PC-3 (cell line): ENCODE results near the gene KDM3A. TPM values are rescaled to one million over a fixed set of nuclear protein-coding genes. Genes with fewer than 3 reads are reported as not detected.
"Not testable (repeated sequence)": the region's sequence is repeated elsewhere in the genome, so short reads cannot be mapped to it uniquely, and the experiment has no call there.

Source experiments
- ATAC-seq: fragments of 200-7000 bp; cut with Tn5 transposase; 2 replicates; pipeline ENCODE4 v1.9.1; 2020; ENCODE audit warnings: mild to moderate bottlenecking, moderate library complexity
- BruUV-seq: library from RNA; stranded (reverse); fragments of 400-500 nt; replicated peaks from 2 replicates; lab custom pipeline; 2021; lab: Mats Ljungman, UMichigan
- CTCF ChIA-PET: fragments of 300-600 bp; sonication (Branson Sonifier 250); formaldehyde crosslinking; loops from one replicate; lab custom pipeline; 2022; ENCODE audit warnings: antibody characterized with exemption; lab: Charles Lee
- POLR2A ChIA-PET: fragments of 300-600 bp; sonication (Branson Sonifier 250); formaldehyde crosslinking; loops from one replicate; lab custom pipeline; 2022; ENCODE audit warnings: antibody characterized with exemption; ENCODE audit not compliant: unreplicated experiment; lab: Charles Lee
- DNase-seq: peaks from one replicate; pipeline ENCODE4 v3.0.0-alpha.2; 2015
- H2AFZ ChIP-seq: fragments of 300-600 bp; sonication (generic); 2 replicates; pipeline ENCODE4 v1.6.0; 2016; ENCODE audit warnings: antibody characterized with exemption, low read length
- H3F3A ChIP-seq: fragments of 300-600 bp; sonication (generic); one replicate; pipeline ENCODE4 v1.6.0; 2017; ENCODE audit warnings: antibody characterized with exemption, low read length, control low read depth, mild to moderate bottlenecking; ENCODE audit not compliant: unreplicated experiment
- H3K27ac ChIP-seq: fragments of 300-600 bp; sonication (generic); 2 replicates; pipeline ENCODE4 v1.5.1; 2016; ENCODE audit warnings: mild to moderate bottlenecking, low read length
- H3K27me3 ChIP-seq: fragments of 300-600 bp; sonication (generic); 2 replicates; pipeline ENCODE4 v1.6.1; 2016; ENCODE audit warnings: low read length, mixed read lengths
- H3K36me3 ChIP-seq: fragments of 300-600 bp; sonication (generic); 2 replicates; pipeline ENCODE4 v1.6.1; 2016; ENCODE audit warnings: low read depth, mixed run types, low read length, mixed read lengths
- H3K4me1 ChIP-seq: fragments of 300-600 bp; sonication (generic); 2 replicates; pipeline ENCODE4 v1.5.1; 2016; ENCODE audit warnings: low read length; ENCODE audit not compliant: insufficient read depth
- H3K4me2 ChIP-seq: fragments of 300-600 bp; sonication (generic); 2 replicates; pipeline ENCODE4 v1.6.0; 2016; ENCODE audit warnings: low read length
- H3K4me3 ChIP-seq: fragments of 300-600 bp; sonication (generic); 2 replicates; pipeline ENCODE4 v1.5.1; 2016; ENCODE audit warnings: mild to moderate bottlenecking, low read length, mixed read lengths
- H3K79me2 ChIP-seq: fragments of 300-600 bp; sonication (generic); 2 replicates; pipeline ENCODE4 v1.6.1; 2017; ENCODE audit warnings: low read length, mixed read lengths
- H3K9ac ChIP-seq: fragments of 300-600 bp; sonication (generic); 2 replicates; pipeline ENCODE4 v1.6.0; 2016; ENCODE audit warnings: mild to moderate bottlenecking, low read length
- H3K9me2 ChIP-seq: fragments of 300-600 bp; sonication (generic); replicated peaks from 2 replicates; pipeline ENCODE4 v1.6.1; 2016; ENCODE audit warnings: mixed run types, low read length, mixed read lengths
- H3K9me3 ChIP-seq: fragments of 300-600 bp; sonication (generic); 2 replicates; pipeline ENCODE4 v1.6.1; 2016; ENCODE audit warnings: low read length, mixed read lengths
- H4K20me1 ChIP-seq: fragments of 300-600 bp; sonication (generic); 2 replicates; pipeline ENCODE4 v1.6.1; 2016; ENCODE audit warnings: low read length, mixed read lengths
- CTCF ChIP-seq: fragments of 300-600 bp; sonication (generic); conservative IDR thresholded peaks from 2 replicates; pipeline ENCODE4 v1.5.1; 2017; ENCODE audit warnings: antibody characterized with exemption, low read depth, mild to moderate bottlenecking, low read length
- EZH2 ChIP-seq: fragments of 300-600 bp; sonication (generic); IDR thresholded peaks from one replicate; pipeline ENCODE4 v1.6.1; 2017; ENCODE audit warnings: antibody characterized with exemption, mild to moderate bottlenecking, low read length; ENCODE audit not compliant: unreplicated experiment
- EZH2phosphoT487 ChIP-seq: fragments of 300-600 bp; sonication (generic); IDR thresholded peaks from 2 replicates; pipeline ENCODE4 v1.6.1; 2018; ENCODE audit warnings: mild to moderate bottlenecking, antibody characterized with exemption, low read length, borderline replicate concordance
- intact Hi-C: fragments of 100-400 bp; cut with micrococcal nuclease; formaldehyde crosslinking; loops from 2 replicates; pipeline ENCODE4 v1.9.0; 2023
- total RNA-seq: library from RNA; depleted of rRNA; stranded (reverse); fragments of >200 nt; gene quantifications from 2 replicates; pipeline ENCODE4 v1.2.3, GENCODE V29; 2014

KDM3A gene
- total RNA-seq, 1 experiment from 2014 or later, result 32.2 TPM

GRCh38 chr2:86491088-86491487, 49.9 kb downstream of the KDM3A start:
- ChIA-PET CTCF (no interaction called here), POLR2A (no interaction called here)
- ATAC-seq (no peak), DNase-seq (no peak)
- Histone ChIP-seq H3K4me1 (no peaks in the 10 kb centered on the region), H3K36me3 (peaks cover 72% of the 10 kb centered on the region), H2AFZ (no peak overlapping the region), H3K9me2 (no peaks in the 10 kb centered on the region), H3K79me2 (peaks cover 4% of the 10 kb centered on the region; the same call in 1 of the 2 replicates), H3K4me2 (no peak overlapping the region), H3F3A (no peaks in the 10 kb centered on the region), H3K27ac (no peak overlapping the region), H3K9me3 (no peaks in the 10 kb centered on the region), H4K20me1 (no peaks in the 10 kb centered on the region), H3K4me3 (no peak overlapping the region), H3K27me3 (no peaks in the 10 kb centered on the region), H3K9ac (no peak overlapping the region)
- TF ChIP-seq CTCF (no peak), EZH2 (no peak), EZH2phosphoT487 (no peak)
- intact Hi-C loops, result loop anchor here (5.0 to 10.0 kb wide), 2 partner anchors 96 to 131 kb away; partner anchors contain the start of gene RNF103
- BruUV-seq, result no TSS peak

- Histone ChIP-seq H2AFZ (no peak overlapping the region), H3K4me3 (no peak overlapping the region), H3K36me3 (peaks cover 65% of the 10 kb centered on the region), H3K27ac (no peak overlapping the region), H3K9ac (no peak overlapping the region), H3K79me2 (peaks cover 4% of the 10 kb centered on the region; the same call in 1 of the 2 replicates), H3K9me2 (no peaks in the 10 kb centered on the region), H3K9me3 (no peaks in the 10 kb centered on the region), H3K4me2 (no peak overlapping the region), H3K4me1 (no peaks in the 10 kb centered on the region), H3K27me3 (no peaks in the 10 kb centered on the region), H3F3A (no peaks in the 10 kb centered on the region), H4K20me1 (no peaks in the 10 kb centered on the region)
- ATAC-seq, result peak; percentile 64
- TF ChIP-seq CTCF (no peak), EZH2phosphoT487 (no peak)
- POLR2A ChIA-PET, result no interaction called here
- no peak for DNase-seq
- CTCF ChIA-PET, result no interaction called here
- no TSS peak for BruUV-seq
- intact Hi-C loops, result loop anchor here (5.0 to 10.0 kb wide), 2 partner anchors 97 to 130 kb away; partner anchors contain the start of gene RNF103
Observed at GRCh38 chr2:86492048-86492453, 50.9 kb downstream of the KDM3A start.

GRCh38 chr2:86496391-86496790, 55.2 kb downstream of the KDM3A start:
- H4K20me1 ChIP-seq, ATAC-seq, H3F3A ChIP-seq, H3K9me3 ChIP-seq, H2AFZ ChIP-seq, BruUV-seq, H3K4me2 ChIP-seq, DNase-seq, H3K79me2 ChIP-seq, H3K27me3 ChIP-seq, H3K9ac ChIP-seq, CTCF ChIA-PET, H3K9me2 ChIP-seq, H3K4me3 ChIP-seq, H3K27ac ChIP-seq: not testable (repeated sequence)
- POLR2A ChIA-PET, result interaction anchor here (0.6 kb wide), 1 partner anchor 55 kb away, joined by 3 read pairs; the partner anchor contains the start of gene KDM3A
- Histone ChIP-seq H3K4me1 (peaks cover 16% of the 10 kb centered on the region), H3K36me3 (peaks cover 54% of the 10 kb centered on the region)
- intact Hi-C loops, result loop anchor here (5.0 to 10.0 kb wide), 2 partner anchors 54 to 102 kb away; partner anchors contain the start of gene KDM3A
